ENCODE results near the gene ZNF213. TPM values are rescaled to one million over a fixed set of nuclear protein-coding genes. Genes with fewer than 3 reads are reported as not detected.

ZNF213 gene
- total RNA-seq, 1 donor from 2014 or later, result 10.8 TPM

- no peaks in the 10 kb centered on the region for H3K27me3 Mint-ChIP-seq (ENCODE audit: low read depth)
- DNase-seq (ENCODE audit: low spot score), result peak; percentile 83
- peaks cover 14% of the 10 kb centered on the region for H3K4me1 Mint-ChIP-seq (ENCODE audit: low read depth)
- H3K9me3 Mint-ChIP-seq (ENCODE audit: low read depth), result no peaks in the 10 kb centered on the region
- no peak overlapping the region for H3K4me3 Mint-ChIP-seq (ENCODE audit: unreplicated experiment)
- TF ChIP-seq, protein P1, sequence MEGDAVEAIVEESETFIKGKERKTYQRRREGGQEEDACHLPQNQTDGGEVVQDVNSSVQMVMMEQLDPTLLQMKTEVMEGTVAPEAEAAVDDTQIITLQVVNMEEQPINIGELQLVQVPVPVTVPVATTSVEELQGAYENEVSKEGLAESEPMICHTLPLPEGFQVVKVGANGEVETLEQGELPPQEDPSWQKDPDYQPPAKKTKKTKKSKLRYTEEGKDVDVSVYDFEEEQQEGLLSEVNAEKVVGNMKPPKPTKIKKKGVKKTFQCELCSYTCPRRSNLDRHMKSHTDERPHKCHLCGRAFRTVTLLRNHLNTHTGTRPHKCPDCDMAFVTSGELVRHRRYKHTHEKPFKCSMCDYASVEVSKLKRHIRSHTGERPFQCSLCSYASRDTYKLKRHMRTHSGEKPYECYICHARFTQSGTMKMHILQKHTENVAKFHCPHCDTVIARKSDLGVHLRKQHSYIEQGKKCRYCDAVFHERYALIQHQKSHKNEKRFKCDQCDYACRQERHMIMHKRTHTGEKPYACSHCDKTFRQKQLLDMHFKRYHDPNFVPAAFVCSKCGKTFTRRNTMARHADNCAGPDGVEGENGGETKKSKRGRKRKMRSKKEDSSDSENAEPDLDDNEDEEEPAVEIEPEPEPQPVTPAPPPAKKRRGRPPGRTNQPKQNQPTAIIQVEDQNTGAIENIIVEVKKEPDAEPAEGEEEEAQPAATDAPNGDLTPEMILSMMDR (IDR thresholded peaks at IDR 0.05), result no peak
- peaks cover 12% of the 10 kb centered on the region for H3K36me3 Mint-ChIP-seq (ENCODE audit: low read depth)
- no peak overlapping the region for H3K27ac Mint-ChIP-seq (ENCODE audit: unreplicated experiment)
These were observed 16.5 kb upstream of the ZNF213 start for GRCh38 chr16:3118204-3118790.

- no peak overlapping the region for H3K4me3 Mint-ChIP-seq (ENCODE audit: unreplicated experiment)
- peaks cover 12% of the 10 kb centered on the region for H3K36me3 Mint-ChIP-seq (ENCODE audit: low read depth)
- peak; percentile 88 for DNase-seq (ENCODE audit: low spot score)
- peaks cover 14% of the 10 kb centered on the region for H3K4me1 Mint-ChIP-seq (ENCODE audit: low read depth)
- H3K27ac Mint-ChIP-seq (ENCODE audit: unreplicated experiment), result no peak overlapping the region
- no peaks in the 10 kb centered on the region for H3K9me3 Mint-ChIP-seq (ENCODE audit: low read depth)
- no peaks in the 10 kb centered on the region for H3K27me3 Mint-ChIP-seq (ENCODE audit: low read depth)
- TF ChIP-seq, protein P1 (IDR thresholded peaks at IDR 0.05), result no peak
These were observed 16.0 kb upstream of the ZNF213 start for GRCh38 chr16:3118846-3119245.

- no peak overlapping the region for H3K27ac Mint-ChIP-seq (ENCODE audit: unreplicated experiment)
- H3K9me3 Mint-ChIP-seq (ENCODE audit: low read depth), result no peaks in the 10 kb centered on the region
- H3K4me3 Mint-ChIP-seq (ENCODE audit: unreplicated experiment), result no peak overlapping the region
- peak; percentile 90 for DNase-seq (ENCODE audit: low spot score)
- peaks cover 12% of the 10 kb centered on the region for H3K36me3 Mint-ChIP-seq (ENCODE audit: low read depth)
- TF ChIP-seq, protein P1 (IDR thresholded peaks at IDR 0.05), result no peak
- H3K4me1 Mint-ChIP-seq (ENCODE audit: low read depth), result peaks cover 10% of the 10 kb centered on the region
- no peaks in the 10 kb centered on the region for H3K27me3 Mint-ChIP-seq (ENCODE audit: low read depth)
These were observed 15.5 kb upstream of the ZNF213 start for GRCh38 chr16:3119286-3119685.

GRCh38 chr16:3119701-3120408 is 15.0 kb upstream of the ZNF213 start:
- H3K4me3 Mint-ChIP-seq (ENCODE audit: unreplicated experiment), result no peak overlapping the region
- H3K4me1 Mint-ChIP-seq (ENCODE audit: low read depth), result peaks cover 10% of the 10 kb centered on the region
- H3K9me3 Mint-ChIP-seq (ENCODE audit: low read depth), result no peaks in the 10 kb centered on the region
- no peak overlapping the region for H3K27ac Mint-ChIP-seq (ENCODE audit: unreplicated experiment)
- peak; percentile 92 for DNase-seq (ENCODE audit: low spot score)
- TF ChIP-seq, protein P1 (IDR thresholded peaks at IDR 0.05), result no peak
- H3K27me3 Mint-ChIP-seq (ENCODE audit: low read depth), result no peaks in the 10 kb centered on the region
- peaks cover 12% of the 10 kb centered on the region for H3K36me3 Mint-ChIP-seq (ENCODE audit: low read depth)

DNA sequence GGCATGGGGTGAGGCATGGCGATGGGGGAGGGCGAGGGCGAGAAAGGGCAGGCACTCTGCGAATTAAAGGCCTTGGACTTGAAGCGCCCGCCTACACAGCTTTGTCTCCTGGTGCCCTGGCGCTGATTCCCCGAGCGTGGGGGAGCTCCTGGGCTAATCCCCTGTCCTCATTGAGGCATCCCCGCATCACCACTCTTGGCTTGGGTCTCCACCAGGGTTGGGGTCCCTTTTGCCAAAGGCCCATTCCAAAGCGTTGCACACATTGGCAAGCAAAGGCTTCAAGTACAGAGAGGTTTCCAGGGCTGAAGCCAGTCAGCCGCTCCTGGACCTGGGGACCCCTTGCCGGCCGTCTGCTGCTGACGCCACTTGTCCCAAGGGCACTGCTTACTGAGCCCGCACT is 14.4 kb upstream of the ZNF213 start:
- Mint-ChIP-seq H3K27me3 (ENCODE audit: low read depth) (no peaks in the 10 kb centered on the region), H3K36me3 (ENCODE audit: low read depth) (peaks cover 12% of the 10 kb centered on the region), H3K27ac (ENCODE audit: unreplicated experiment) (no peak overlapping the region), H3K4me1 (ENCODE audit: low read depth) (peaks cover 15% of the 10 kb centered on the region), H3K9me3 (ENCODE audit: low read depth) (no peaks in the 10 kb centered on the region), H3K4me3 (ENCODE audit: unreplicated experiment) (no peak overlapping the region)
- TF ChIP-seq, protein P1 (IDR thresholded peaks at IDR 0.05), result no peak
- DNase-seq (ENCODE audit: low spot score), result no peak

Measured in chondrocyte (in vitro differentiated cells).